GM12878 (cell line): ENCODE measurements around the gene PKHD1. TPM values are rescaled to one million over a fixed set of nuclear protein-coding genes. Genes with fewer than 3 reads are reported as not detected.

Experiments used
- BRCA1 ChIP-seq: IDR thresholded peaks from 2 replicates; pipeline ENCODE4 v1.6.1; 2011; ENCODE audit warnings: low read depth, low read length, improper control_type of control experiment
- CEBPB ChIP-seq, 2 experiments: fragments of 150-350 bp in 1 of 2; IDR thresholded peaks; 2 replicates each; pipeline ENCODE4 v1.6.1; 2012 to 2014; ENCODE audit warnings: low read depth in 2 of 2, low read length in 2 of 2, borderline replicate concordance in 1 of 2, inconsistent platforms in 1 of 2
- CREB1 ChIP-seq: IDR thresholded peaks from 2 replicates; pipeline ENCODE4 v1.6.1; 2012; ENCODE audit warnings: low read depth, mild to moderate bottlenecking, inconsistent platforms
- ETV6 ChIP-seq, 2 experiments: fragments of 450-650 bp in 1 of 2; IDR thresholded peaks in 1 of 2; conservative IDR thresholded peaks in 1 of 2; 2 replicates each; pipeline ENCODE4 v1.6.1; 2014; ENCODE audit warnings: antibody characterized with exemption in 1 of 2, borderline replicate concordance in 1 of 2, low read depth in 1 of 2, mild to moderate bottlenecking in 1 of 2, moderate library complexity in 1 of 2
- FOS ChIP-seq: IDR thresholded peaks from 3 replicates; pipeline ENCODE4 v1.6.1; 2011; ENCODE audit warnings: borderline replicate concordance; ENCODE audit not compliant: insufficient read length; ENCODE audit errors: extremely low read depth
- FOXK2 ChIP-seq: fragments of 450-650 bp; IDR thresholded peaks from 2 replicates; pipeline ENCODE4 v1.6.1; 2017; ENCODE audit warnings: mild to moderate bottlenecking, moderate library complexity
- MTA2 ChIP-seq: fragments of 450-650 bp; IDR thresholded peaks from 2 replicates; pipeline ENCODE4 v1.6.1; 2016; ENCODE audit warnings: low read depth, mild to moderate bottlenecking, moderate library complexity
- TBL1XR1 ChIP-seq: IDR thresholded peaks from 2 replicates; pipeline ENCODE4 v1.6.1; 2012; ENCODE audit warnings: low read depth, low read length, improper control_type of control experiment
- polyA plus RNA-seq, 11 experiments: library from polyadenylated mRNA; depleted of rRNA in 4 of 11; unstranded in 6 of 11; stranded (reverse) in 5 of 11; fragments of >200 nt; fragmentation: Nextera tagmentation in 4 of 11; fragmentation: Illumina TruSeq in 1 of 11; extraction: Ambion mirVana in 4 of 11; extraction: Trizol in 1 of 11; gene quantifications; 1 replicate in 1 of 11; 2 replicates in 10 of 11; pipeline versions ENCODE4 v1.2.1 to v1.2.3, GENCODE V29; 2011 to 2016; ENCODE audit warnings: inconsistent platforms in 2 of 11, missing spikeins in 2 of 11, low read depth in 1 of 11
- total RNA-seq, 4 experiments: library from RNA; depleted of rRNA in 3 of 4; stranded (reverse); fragments of >200 nt in 3 of 4; fragmentation: Illumina TruSeq in 1 of 4; extraction: Trizol in 1 of 4; gene quantifications; 2 replicates each; pipeline versions ENCODE4 v1.2.1 to v1.2.3, GENCODE V29; 2013 to 2021
- TF ChIP-seq, protein P1 (sequence below): IDR thresholded peaks from 2 replicates; pipeline ENCODE4 v1.6.1; 2012; ENCODE audit warnings: low read length, inconsistent platforms
- TF ChIP-seq, protein P2 (sequence below): fragments of 450-650 bp; IDR thresholded peaks from 2 replicates; pipeline ENCODE4 v1.6.1; 2018; ENCODE audit warnings: borderline replicate concordance, mild to moderate bottlenecking; ENCODE audit not compliant: partially characterized antibody

Gene PKHD1
- total and polyA plus RNA-seq, 10 of the 15 experiments (the other 5 are each of a cell fraction or from before 2014, with no cell fraction given), result under 0.01 to 0.90 (median 0.02) TPM; not detected in 1

DNA sequence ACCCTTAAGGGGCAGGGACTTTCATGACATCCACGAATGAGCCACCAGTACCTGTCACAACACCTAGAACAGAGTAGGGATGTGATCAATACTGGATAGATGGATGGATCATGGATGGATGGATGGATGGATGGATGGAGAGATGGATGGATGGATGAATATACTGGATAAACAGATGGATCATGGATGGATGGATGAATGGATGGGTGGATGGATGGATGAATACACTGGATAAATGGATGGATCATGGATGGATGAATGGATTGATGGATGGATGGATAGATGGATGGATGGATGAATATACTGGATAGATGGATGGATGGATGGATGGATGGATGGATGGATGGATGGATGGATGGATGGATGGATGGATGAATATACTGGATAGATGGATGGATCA is 73.0 kb downstream of the PKHD1 start (continued):
- TF ChIP-seq CEBPB (IDR thresholded peaks at IDR 0.05; ENCODE audit: borderline replicate concordance in 1 of 2, low read depth in 2 of 2, low read length in 2 of 2), result no peak
- TF ChIP-seq CREB1, result no peak
- TF ChIP-seq FOXK2, result no peak
- TF ChIP-seq TBL1XR1, result no peak
- TF ChIP-seq MTA2, result no peak
- TF ChIP-seq ETV6 (conservative IDR thresholded peaks at IDR 0.05 in 1 of 2, IDR thresholded peaks at IDR 0.05 in 1 of 2; ENCODE audit: borderline replicate concordance in 1 of 2, low read depth in 1 of 2), result no peak
- TF ChIP-seq, protein P1, sequence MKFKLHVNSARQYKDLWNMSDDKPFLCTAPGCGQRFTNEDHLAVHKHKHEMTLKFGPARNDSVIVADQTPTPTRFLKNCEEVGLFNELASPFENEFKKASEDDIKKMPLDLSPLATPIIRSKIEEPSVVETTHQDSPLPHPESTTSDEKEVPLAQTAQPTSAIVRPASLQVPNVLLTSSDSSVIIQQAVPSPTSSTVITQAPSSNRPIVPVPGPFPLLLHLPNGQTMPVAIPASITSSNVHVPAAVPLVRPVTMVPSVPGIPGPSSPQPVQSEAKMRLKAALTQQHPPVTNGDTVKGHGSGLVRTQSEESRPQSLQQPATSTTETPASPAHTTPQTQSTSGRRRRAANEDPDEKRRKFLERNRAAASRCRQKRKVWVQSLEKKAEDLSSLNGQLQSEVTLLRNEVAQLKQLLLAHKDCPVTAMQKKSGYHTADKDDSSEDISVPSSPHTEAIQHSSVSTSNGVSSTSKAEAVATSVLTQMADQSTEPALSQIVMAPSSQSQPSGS, result no peak
- TF ChIP-seq FOS, result no peak
- TF ChIP-seq, protein P2, sequence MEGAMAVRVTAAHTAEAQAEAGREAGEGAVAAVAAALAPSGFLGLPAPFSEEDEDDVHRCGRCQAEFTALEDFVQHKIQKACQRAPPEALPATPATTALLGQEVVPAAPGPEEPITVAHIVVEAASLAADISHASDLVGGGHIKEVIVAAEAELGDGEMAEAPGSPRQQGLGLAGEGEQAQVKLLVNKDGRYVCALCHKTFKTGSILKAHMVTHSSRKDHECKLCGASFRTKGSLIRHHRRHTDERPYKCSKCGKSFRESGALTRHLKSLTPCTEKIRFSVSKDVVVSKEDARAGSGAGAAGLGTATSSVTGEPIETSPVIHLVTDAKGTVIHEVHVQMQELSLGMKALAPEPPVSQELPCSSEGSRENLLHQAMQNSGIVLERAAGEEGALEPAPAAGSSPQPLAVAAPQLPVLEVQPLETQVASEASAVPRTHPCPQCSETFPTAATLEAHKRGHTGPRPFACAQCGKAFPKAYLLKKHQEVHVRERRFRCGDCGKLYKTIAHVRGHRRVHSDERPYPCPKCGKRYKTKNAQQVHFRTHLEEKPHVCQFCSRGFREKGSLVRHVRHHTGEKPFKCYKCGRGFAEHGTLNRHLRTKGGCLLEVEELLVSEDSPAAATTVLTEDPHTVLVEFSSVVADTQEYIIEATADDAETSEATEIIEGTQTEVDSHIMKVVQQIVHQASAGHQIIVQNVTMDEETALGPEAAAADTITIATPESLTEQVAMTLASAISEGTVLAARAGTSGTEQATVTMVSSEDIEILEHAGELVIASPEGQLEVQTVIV, result no peak
- TF ChIP-seq BRCA1, result no peak
